ENCODE data around the gene SERPINA3. TPM values are rescaled to one million over a fixed set of nuclear protein-coding genes. Genes with fewer than 3 reads are reported as not detected.
"Not testable (repeated sequence)": the region's sequence is repeated elsewhere in the genome, so short reads cannot be mapped to it uniquely, and the experiment has no call there.

Gene SERPINA3
- 1.6 TPM for polyA plus RNA-seq (2013, experiment 1 of 2; ENCODE audit: insufficient read length)
- 1.9 TPM for polyA plus RNA-seq (2013, experiment 2 of 2; ENCODE audit: insufficient read length)

GRCh38 chr14:94612174-94612573, at the start of gene SERPINA3:
TSS of gene SERPINA3 (plus strand) at chr14:94612391. CDS start at chr14:94614442, 2,051 bp downstream.
- no peak for DNase-seq

GRCh38 chr14:94562941-94563883, 49.0 kb upstream of the SERPINA3 start:
- no peak for DNase-seq

GRCh38 chr14:94564381-94564780, 47.8 kb upstream of the SERPINA3 start:
- no peak for DNase-seq

GRCh38 chr14:94568186-94568585, 44.0 kb upstream of the SERPINA3 start:
- no peak for DNase-seq

GRCh38 chr14:94569381-94570001, 42.7 kb upstream of the SERPINA3 start:
- DNase-seq: no peak

GRCh38 chr14:94570002-94570400, 42.2 kb upstream of the SERPINA3 start:
- no peak for DNase-seq

GRCh38 chr14:94570440-94570839, 41.8 kb upstream of the SERPINA3 start:
- no peak for DNase-seq

- DNase-seq: no peak
Observed at GRCh38 chr14:94571395-94571794, 40.8 kb upstream of the SERPINA3 start.

GRCh38 chr14:94571950-94572349, 40.2 kb upstream of the SERPINA3 start:
- DNase-seq: no peak

GRCh38 chr14:94572637-94573303, 39.4 kb upstream of the SERPINA3 start:
- no peak for DNase-seq

- no peak for DNase-seq
Observed at GRCh38 chr14:94573475-94574277, 38.5 kb upstream of the SERPINA3 start.

- DNase-seq: no peak
Observed at GRCh38 chr14:94574336-94574735, 37.9 kb upstream of the SERPINA3 start.

- peak; percentile 33 for DNase-seq
Observed at GRCh38 chr14:94575730-94576585, 36.2 kb upstream of the SERPINA3 start.

GRCh38 chr14:94577472-94577871, 34.7 kb upstream of the SERPINA3 start:
- not testable (repeated sequence) for DNase-seq

GRCh38 chr14:94578712-94579111, 33.5 kb upstream of the SERPINA3 start:
- no peak for DNase-seq

- no peak for DNase-seq
Observed at GRCh38 chr14:94581127-94581999, 30.8 kb upstream of the SERPINA3 start, which contains the start of gene SERPINA5. TSS of gene SERPINA5 (plus strand) at chr14:94581426. CDS start at chr14:94587363, 5,937 bp downstream.

GRCh38 chr14:94582199-94582750, 29.9 kb upstream of the SERPINA3 start:
- no peak for DNase-seq

- DNase-seq: no peak
Observed at GRCh38 chr14:94582851-94583250, 29.3 kb upstream of the SERPINA3 start.

GRCh38 chr14:94583557-94583956, 28.6 kb upstream of the SERPINA3 start:
- DNase-seq: no peak

All from fibroblast of skin of abdomen (primary cell).